NCI-H2029 (cell line): Measurements from ENCODE around the gene CTTNBP2NL.

Experiments
- DNase-seq: peaks from one replicate; lab custom pipeline; 2025; lab: John Stamatoyannopoulos, UW

The CTTNBP2NL gene

GRCh38 chr1:112507336-112507735, 111.3 kb downstream of the CTTNBP2NL start:
- no peak for DNase-seq

- no peak for DNase-seq
Measured at GRCh38 chr1:112507921-112508277, 111.9 kb downstream of the CTTNBP2NL start.

- DNase-seq: no peak
Measured at GRCh38 chr1:112508278-112509004, 112.4 kb downstream of the CTTNBP2NL start, which contains the start of gene WNT2B. WNT2B (plus strand) TSS chr1:112508965; CDS start chr1:112509263, 298 bp downstream.

GRCh38 chr1:112509005-112509659, 113.1 kb downstream of the CTTNBP2NL start:
- no peak for DNase-seq

GRCh38 chr1:112509660-112510178, 113.7 kb downstream of the CTTNBP2NL start:
- no peak for DNase-seq

GRCh38 chr1:112510340-112510739, 114.3 kb downstream of the CTTNBP2NL start:
- no peak for DNase-seq
